ENCODE results near the gene TRRAP.
A peak's percentile ranks its signal among the peaks of the same experiment; 100 is the strongest.

The TRRAP gene

GRCh38 chr7:98913026-98913425, 34.7 kb downstream of the TRRAP start:
- peaks cover 3% of the 10 kb centered on the region for H3K79me1 ChIP-seq (ENCODE audit: low read depth, low read length)
- peaks cover 50 to 99% of the 10 kb centered on the region in 2 donors for H3K36me3 ChIP-seq (replicated peaks in 1 of 2; ENCODE audit: control insufficient read depth in 2 of 2, insufficient read depth in 2 of 2, low read length in 2 of 2)
- no peak for DNase-seq (ENCODE audit: low spot score)
- no peak overlapping the region for H3K27ac ChIP-seq (replicated peaks; ENCODE audit: low read length)
- no peak overlapping the region for H2AK5ac ChIP-seq (ENCODE audit: low read depth, low read length)
- H2BK5ac ChIP-seq (ENCODE audit: low read length): no peak overlapping the region
- H2AFZ ChIP-seq (ENCODE audit: low read length): no peak overlapping the region
- no peaks in the 10 kb centered on the region for H3K9me3 ChIP-seq (replicated peaks in 1 of 2; ENCODE audit: control insufficient read depth in 2 of 2, insufficient read depth in 1 of 2, low read depth in 1 of 2, low read length in 2 of 2)
- H3K9ac ChIP-seq (ENCODE audit: low read depth, low read length, poor library complexity): no peak overlapping the region
- no peak overlapping the region for H3K4ac ChIP-seq (ENCODE audit: low read length)
- H3K4me1 ChIP-seq (ENCODE audit: control insufficient read depth in 2 of 2, insufficient read depth in 1 of 2, low read depth in 1 of 2, low read length in 2 of 2): no peaks in the 10 kb centered on the region
- no peak overlapping the region for H2BK120ac ChIP-seq (ENCODE audit: low read depth, low read length)
- no peak overlapping the region for H3K4me3 ChIP-seq (ENCODE audit: low read length in 2 of 2)
- no peak overlapping the region for H3K14ac ChIP-seq (ENCODE audit: low read length)
- no peak overlapping the region for H3K18ac ChIP-seq (ENCODE audit: low read length)
- no peaks in the 10 kb centered on the region for H3K27me3 ChIP-seq (ENCODE audit: control insufficient read depth in 3 of 3, insufficient read depth in 3 of 3, low read depth in 1 of 3, low read length in 3 of 3)
- H2BK15ac ChIP-seq (ENCODE audit: low read length): no peak overlapping the region
- no peak overlapping the region for H3K23ac ChIP-seq (ENCODE audit: low read depth, low read length, poor library complexity)
- WGBS, 2 donors (ENCODE audit: extremely low coverage in 2 of 2, insufficient read length in 2 of 2, insufficient replicate concordance in 1 of 2): no CpG with 5 or more reads among the region's 8 CpGs
- no peak overlapping the region for H3K4me2 ChIP-seq (ENCODE audit: insufficient read depth, low read length, poor library complexity, severe bottlenecking)
- H2BK12ac ChIP-seq (ENCODE audit: low read length): no peak overlapping the region
- no peak overlapping the region for H4K8ac ChIP-seq (ENCODE audit: low read depth, low read length)
- no peak overlapping the region for H4K91ac ChIP-seq (ENCODE audit: low read depth, low read length, poor library complexity)

DNA sequence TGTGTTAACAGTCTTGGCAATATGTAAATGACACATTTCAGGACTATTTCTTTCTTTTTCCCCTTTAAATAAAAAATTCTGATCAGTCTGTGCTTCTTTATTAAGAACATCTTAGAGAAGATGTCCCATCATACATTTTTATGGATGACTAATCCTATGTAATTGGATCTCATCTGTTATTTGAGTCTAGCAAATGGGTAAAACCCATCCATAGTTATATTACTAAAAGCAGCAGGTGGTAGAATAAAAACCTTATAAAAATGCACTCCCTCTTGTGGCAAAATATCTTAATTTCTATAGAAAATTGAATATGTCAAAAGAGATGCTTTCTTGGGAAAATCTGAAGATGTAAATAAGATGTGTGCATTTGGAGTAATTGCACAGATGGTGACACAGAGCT, 35.3 kb downstream of the TRRAP start:
- Histone ChIP-seq H2BK15ac (ENCODE audit: low read length) (no peak overlapping the region), H3K27me3 (ENCODE audit: control insufficient read depth in 3 of 3, insufficient read depth in 3 of 3, low read depth in 1 of 3, low read length in 3 of 3) (no peaks in the 10 kb centered on the region), H2BK120ac (ENCODE audit: low read depth, low read length) (no peak overlapping the region), H4K91ac (ENCODE audit: low read depth, low read length, poor library complexity) (no peak overlapping the region), H3K14ac (ENCODE audit: low read length) (no peak overlapping the region), H3K9ac (ENCODE audit: low read depth, low read length, poor library complexity) (no peak overlapping the region), H3K18ac (ENCODE audit: low read length) (no peak overlapping the region), H2AFZ (ENCODE audit: low read length) (no peak overlapping the region), H3K79me1 (ENCODE audit: low read depth, low read length) (peaks cover 3% of the 10 kb centered on the region), H2BK12ac (ENCODE audit: low read length) (no peak overlapping the region), H2BK5ac (ENCODE audit: low read length) (no peak overlapping the region), H3K4me2 (ENCODE audit: insufficient read depth, low read length, poor library complexity, severe bottlenecking) (no peak overlapping the region), H3K27ac (replicated peaks; ENCODE audit: low read length) (no peak overlapping the region), H3K9me3 (replicated peaks in 1 of 2; ENCODE audit: control insufficient read depth in 2 of 2, insufficient read depth in 1 of 2, low read depth in 1 of 2, low read length in 2 of 2) (no peaks in the 10 kb centered on the region), H3K4me3 (ENCODE audit: low read length in 2 of 2) (no peak overlapping the region), H3K36me3 (replicated peaks in 1 of 2; ENCODE audit: control insufficient read depth in 2 of 2, insufficient read depth in 2 of 2, low read length in 2 of 2) (peaks cover 48 to 99% of the 10 kb centered on the region in 2 donors), H2AK5ac (ENCODE audit: low read depth, low read length) (no peak overlapping the region), H3K23ac (ENCODE audit: low read depth, low read length, poor library complexity) (no peak overlapping the region), H4K8ac (ENCODE audit: low read depth, low read length) (no peak overlapping the region), H3K4me1 (ENCODE audit: control insufficient read depth in 2 of 2, insufficient read depth in 1 of 2, low read depth in 1 of 2, low read length in 2 of 2) (no peaks in the 10 kb centered on the region), H3K4ac (ENCODE audit: low read length) (no peak overlapping the region)
- DNase-seq (ENCODE audit: low spot score): no peak

DNA sequence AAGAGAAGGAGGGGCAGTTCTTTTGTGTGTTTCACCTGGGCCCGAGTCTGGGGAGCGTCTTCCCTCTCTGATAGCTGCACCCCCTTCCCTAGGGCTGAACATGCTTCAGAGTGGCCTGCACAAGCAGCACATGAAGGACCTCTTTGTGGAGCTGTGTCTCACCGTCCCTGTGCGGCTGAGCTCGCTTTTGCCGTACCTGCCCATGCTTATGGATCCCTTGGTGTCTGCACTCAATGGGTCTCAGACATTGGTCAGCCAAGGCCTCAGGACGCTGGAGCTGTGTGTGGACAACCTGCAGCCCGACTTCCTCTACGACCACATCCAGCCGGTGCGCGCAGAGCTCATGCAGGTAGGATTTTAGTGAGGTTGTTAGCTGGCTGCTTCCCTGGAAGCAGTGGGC, 39.0 kb downstream of the TRRAP start:
- Histone ChIP-seq H2AFZ (ENCODE audit: low read length) (no peak overlapping the region), H3K23ac (ENCODE audit: low read depth, low read length, poor library complexity) (no peak overlapping the region), H3K4me2 (ENCODE audit: insufficient read depth, low read length, poor library complexity, severe bottlenecking) (no peak overlapping the region), H3K9me3 (replicated peaks in 1 of 2; ENCODE audit: control insufficient read depth in 2 of 2, insufficient read depth in 1 of 2, low read depth in 1 of 2, low read length in 2 of 2) (no peaks in the 10 kb centered on the region), H3K9ac (ENCODE audit: low read depth, low read length, poor library complexity) (no peak overlapping the region), H2BK120ac (ENCODE audit: low read depth, low read length) (no peak overlapping the region), H3K36me3 (replicated peaks in 1 of 2; ENCODE audit: control insufficient read depth in 2 of 2, insufficient read depth in 2 of 2, low read length in 2 of 2) (peaks cover 46 to 99% of the 10 kb centered on the region in 2 donors), H2AK5ac (ENCODE audit: low read depth, low read length) (no peak overlapping the region), H3K4ac (ENCODE audit: low read length) (no peak overlapping the region), H2BK15ac (ENCODE audit: low read length) (no peak overlapping the region), H4K8ac (ENCODE audit: low read depth, low read length) (no peak overlapping the region), H2BK12ac (ENCODE audit: low read length) (no peak overlapping the region), H3K27ac (replicated peaks; ENCODE audit: low read length) (no peak overlapping the region), H3K14ac (ENCODE audit: low read length) (no peak overlapping the region), H4K91ac (ENCODE audit: low read depth, low read length, poor library complexity) (no peak overlapping the region), H2BK5ac (ENCODE audit: low read length) (peak overlapping the region; percentile 66), H3K4me1 (ENCODE audit: control insufficient read depth in 2 of 2, insufficient read depth in 1 of 2, low read depth in 1 of 2, low read length in 2 of 2) (no peaks in the 10 kb centered on the region), H3K27me3 (ENCODE audit: control insufficient read depth in 3 of 3, insufficient read depth in 3 of 3, low read depth in 1 of 3, low read length in 3 of 3) (no peaks in the 10 kb centered on the region), H3K79me1 (ENCODE audit: low read depth, low read length) (peaks cover 1% of the 10 kb centered on the region), H3K18ac (ENCODE audit: low read length) (no peak overlapping the region), H3K4me3 (ENCODE audit: low read length in 2 of 2) (no peak overlapping the region)
- no peak for DNase-seq (ENCODE audit: low spot score)
- no CpG with 5 or more reads among the region's 12 CpGs for WGBS, 2 donors (ENCODE audit: extremely low coverage in 2 of 2, insufficient read length in 2 of 2, insufficient replicate concordance in 1 of 2)

GRCh38 chr7:98921608-98922372, 43.5 kb downstream of the TRRAP start:
- Histone ChIP-seq H3K36me3 (replicated peaks in 1 of 2; ENCODE audit: control insufficient read depth in 2 of 2, insufficient read depth in 2 of 2, low read length in 2 of 2) (peaks cover 52 to 96% of the 10 kb centered on the region in 2 donors), H3K4ac (ENCODE audit: low read length) (no peak overlapping the region), H2AFZ (ENCODE audit: low read length) (no peak overlapping the region), H3K14ac (ENCODE audit: low read length) (no peak overlapping the region), H2AK5ac (ENCODE audit: low read depth, low read length) (no peak overlapping the region), H2BK12ac (ENCODE audit: low read length) (no peak overlapping the region), H2BK5ac (ENCODE audit: low read length) (no peak overlapping the region), H3K4me1 (ENCODE audit: control insufficient read depth in 2 of 2, insufficient read depth in 1 of 2, low read depth in 1 of 2, low read length in 2 of 2) (no peaks in the 10 kb centered on the region), H4K91ac (ENCODE audit: low read depth, low read length, poor library complexity) (no peak overlapping the region), H3K9me3 (replicated peaks in 1 of 2; ENCODE audit: control insufficient read depth in 2 of 2, insufficient read depth in 1 of 2, low read depth in 1 of 2, low read length in 2 of 2) (no peaks in the 10 kb centered on the region), H3K27ac (replicated peaks; ENCODE audit: low read length) (no peak overlapping the region), H2BK15ac (ENCODE audit: low read length) (no peak overlapping the region), H4K8ac (ENCODE audit: low read depth, low read length) (no peak overlapping the region), H3K9ac (ENCODE audit: low read depth, low read length, poor library complexity) (no peak overlapping the region), H3K79me1 (ENCODE audit: low read depth, low read length) (peaks cover 1% of the 10 kb centered on the region), H3K27me3 (ENCODE audit: control insufficient read depth in 3 of 3, insufficient read depth in 3 of 3, low read depth in 1 of 3, low read length in 3 of 3) (no peaks in the 10 kb centered on the region), H2BK120ac (ENCODE audit: low read depth, low read length) (no peak overlapping the region), H3K4me3 (ENCODE audit: low read length in 2 of 2) (no peak overlapping the region), H3K18ac (ENCODE audit: low read length) (no peak overlapping the region), H3K4me2 (ENCODE audit: insufficient read depth, low read length, poor library complexity, severe bottlenecking) (no peak overlapping the region), H3K23ac (ENCODE audit: low read depth, low read length, poor library complexity) (peak overlapping the region; percentile 39)
- no CpG with 5 or more reads among the region's 25 CpGs for WGBS, 2 donors (ENCODE audit: extremely low coverage in 2 of 2, insufficient read length in 2 of 2, insufficient replicate concordance in 1 of 2)
- DNase-seq (ENCODE audit: low spot score): no peak
